Liver (tissue), 9 donors: ENCODE measurements around the gene ATP6V0D1. TPM values are rescaled to one million over a fixed set of nuclear protein-coding genes. Genes with fewer than 3 reads are reported as not detected.

Experiments
- DNase-seq: peaks from one replicate; pipeline ENCODE4 v3.0.0-alpha.2; 2017; ENCODE audit warnings: low spot score
- H3K27ac ChIP-seq, 2 donors: one replicate each; pipeline ENCODE4 v1.7.0; 2013; ENCODE audit warnings: inconsistent platforms in 2 of 2, low read length in 2 of 2, control low read depth in 1 of 2, low read depth in 1 of 2, mild to moderate bottlenecking in 1 of 2
- H3K27me3 ChIP-seq, 4 donors: one replicate each; pipeline versions ENCODE4 v1.6.1 to v1.7.0; 2013; ENCODE audit warnings: low read length in 3 of 4, inconsistent platforms in 1 of 4, mild to moderate bottlenecking in 1 of 4, moderate library complexity in 1 of 4; ENCODE audit not compliant: control insufficient read depth in 4 of 4, insufficient read depth in 4 of 4
- H3K36me3 ChIP-seq, 4 donors: one replicate each; pipeline versions ENCODE4 v1.6.1 to v1.7.0; 2013; ENCODE audit warnings: low read length in 3 of 4, mild to moderate bottlenecking in 3 of 4, low read depth in 1 of 4, moderate library complexity in 1 of 4; ENCODE audit not compliant: control insufficient read depth in 4 of 4, insufficient read depth in 3 of 4
- H3K4me1 ChIP-seq, 4 donors: one replicate each; pipeline versions ENCODE4 v1.6.1 to v1.7.0; 2013; ENCODE audit warnings: low read length in 3 of 4, mild to moderate bottlenecking in 3 of 4, moderate library complexity in 1 of 4; ENCODE audit not compliant: control insufficient read depth in 4 of 4, insufficient read depth in 4 of 4
- H3K4me3 ChIP-seq, 3 donors: one replicate each; pipeline versions ENCODE4 v1.6.1 to v1.7.0; 2013; ENCODE audit warnings: low read length in 3 of 3, control low read depth in 1 of 3, low read depth in 1 of 3, mild to moderate bottlenecking in 1 of 3
- H3K9ac ChIP-seq, 2 donors: one replicate each; pipeline ENCODE4 v1.7.0; 2013; ENCODE audit warnings: low read length in 2 of 2, mild to moderate bottlenecking in 2 of 2, moderate library complexity in 2 of 2, control low read depth in 1 of 2, low read depth in 1 of 2
- H3K9me3 ChIP-seq, 4 donors: one replicate each; pipeline versions ENCODE4 v1.6.1 to v1.7.0; 2013; ENCODE audit warnings: low read length in 3 of 4; ENCODE audit not compliant: control insufficient read depth in 4 of 4
- EGR1 ChIP-seq, 2 donors: IDR thresholded peaks; 2 replicates each; pipeline ENCODE4 v1.6.1; 2016 to 2018; ENCODE audit warnings: antibody characterized with exemption in 2 of 2, low read depth in 2 of 2
- FOXA1 ChIP-seq: IDR thresholded peaks from 2 replicates; pipeline ENCODE4 v1.6.1; 2016; ENCODE audit warnings: antibody characterized with exemption
- FOXA2 ChIP-seq: IDR thresholded peaks from 2 replicates; pipeline ENCODE4 v1.6.1; 2016; ENCODE audit warnings: antibody characterized with exemption
- GABPA ChIP-seq, 2 donors: IDR thresholded peaks in 1 of 2; conservative IDR thresholded peaks in 1 of 2; 2 replicates each; pipeline ENCODE4 v1.6.1; 2016; ENCODE audit warnings: antibody characterized with exemption in 2 of 2, mild to moderate bottlenecking in 1 of 2, moderate library complexity in 1 of 2
- HNF4A ChIP-seq, 2 donors: conservative IDR thresholded peaks; 2 replicates each; pipeline ENCODE4 v1.6.1; 2016; ENCODE audit warnings: antibody characterized with exemption in 2 of 2, mild to moderate bottlenecking in 2 of 2
- HNF4G ChIP-seq: IDR thresholded peaks from 2 replicates; pipeline ENCODE4 v1.6.1; 2016; ENCODE audit warnings: antibody characterized with exemption
- JUND ChIP-seq, 2 donors: IDR thresholded peaks; 2 replicates each; pipeline ENCODE4 v1.6.1; 2016; ENCODE audit warnings: antibody characterized with exemption in 2 of 2
- NR2F2 ChIP-seq: IDR thresholded peaks from 2 replicates; pipeline ENCODE4 v1.6.1; 2016; ENCODE audit warnings: antibody characterized with exemption
- RAD21 ChIP-seq, 2 donors: IDR thresholded peaks; 2 replicates each; pipeline ENCODE4 v1.6.1; 2016; ENCODE audit warnings: antibody characterized with exemption in 2 of 2, mild to moderate bottlenecking in 2 of 2
- RXRA ChIP-seq, 2 donors: IDR thresholded peaks; 2 replicates each; pipeline ENCODE4 v1.6.1; 2017 to 2018; ENCODE audit warnings: antibody characterized with exemption in 2 of 2, mild to moderate bottlenecking in 1 of 2
- SP1 ChIP-seq: IDR thresholded peaks from 2 replicates; pipeline ENCODE4 v1.6.1; 2018; ENCODE audit warnings: antibody characterized with exemption, mild to moderate bottlenecking
- TAF1 ChIP-seq: conservative IDR thresholded peaks from 2 replicates; pipeline ENCODE4 v1.6.1; 2016; ENCODE audit warnings: antibody characterized with exemption, mild to moderate bottlenecking
- YY1 ChIP-seq: IDR thresholded peaks from 2 replicates; pipeline ENCODE4 v1.6.1; 2016; ENCODE audit warnings: antibody characterized with exemption, mild to moderate bottlenecking
- WGBS: extraction: QIAGEN DNeasy Blood & Tissue Kit; methylation state at CpG from one replicate; pipeline ENCODE4 v1.1.7; 2013; 5-methylcytosine and 5-hydroxymethylcytosine counted together
- polyA plus RNA-seq, 2 donors: library from polyadenylated mRNA; stranded (reverse) in 1 of 2; unstranded in 1 of 2; fragments of 200-250 nt in 1 of 2; fragments of >200 nt in 1 of 2; fragmentation: Nextera tagmentation in 1 of 2; extraction: Ambion mirVana in 1 of 2; gene quantifications; one replicate each; pipeline versions ENCODE4 v1.2.1 to v1.2.3, GENCODE V29; 2013 to 2015
- total RNA-seq, 2 donors: library from RNA; depleted of rRNA; stranded (reverse); fragments of >200 nt; gene quantifications; one replicate each; pipeline ENCODE4 v1.2.3, GENCODE V29; 2014
- TF ChIP-seq, protein P1 (sequence below): IDR thresholded peaks from 2 replicates; pipeline ENCODE4 v1.6.1; 2016; ENCODE audit warnings: antibody characterized with exemption, mild to moderate bottlenecking
- TF ChIP-seq, protein P2 (sequence below): IDR thresholded peaks from 2 replicates; pipeline ENCODE4 v1.6.1; 2016; ENCODE audit warnings: antibody characterized with exemption
- TF ChIP-seq, protein P3 (sequence below): fragments of 150-350 bp; IDR thresholded peaks from 2 replicates; pipeline ENCODE4 v1.5.1; 2017; ENCODE audit warnings: improper control_type of control experiment, low read depth, low read length; ENCODE audit not compliant: missing input control
- TF ChIP-seq, protein P4 (sequence below): IDR thresholded peaks from 2 replicates; pipeline ENCODE4 v1.6.1; 2016; ENCODE audit warnings: antibody characterized with exemption
- donor health status: healthy.
- donor health status: healthy.
- donor health status: healthy.
- donor health status: healthy.
- donor health status: healthy.

The ATP6V0D1 gene
- total and polyA plus RNA-seq, 4 donors = 47.6 to 80.2 (median 66.6) TPM

- Histone ChIP-seq H3K9ac (no peak overlapping the region), H3K27ac (no peak overlapping the region), H3K4me3 (no peak overlapping the region), H3K27me3 (no peaks in the 10 kb centered on the region), H3K36me3 (peaks cover 0 to 21% (median 10%) of the 10 kb centered on the region in 4 donors), H3K9me3 (no peaks in the 10 kb centered on the region), H3K4me1 (peaks cover 7 to 21% (median 16%) of the 10 kb centered on the region in 4 donors)
- no peak for TF ChIP-seq NR2F2
- TF ChIP-seq RAD21 (IDR thresholded peaks at IDR 0.05) = no peak
- no peak for TF ChIP-seq YY1
- no peak for TF ChIP-seq JUND (IDR thresholded peaks at IDR 0.05)
- TF ChIP-seq, protein P1, sequence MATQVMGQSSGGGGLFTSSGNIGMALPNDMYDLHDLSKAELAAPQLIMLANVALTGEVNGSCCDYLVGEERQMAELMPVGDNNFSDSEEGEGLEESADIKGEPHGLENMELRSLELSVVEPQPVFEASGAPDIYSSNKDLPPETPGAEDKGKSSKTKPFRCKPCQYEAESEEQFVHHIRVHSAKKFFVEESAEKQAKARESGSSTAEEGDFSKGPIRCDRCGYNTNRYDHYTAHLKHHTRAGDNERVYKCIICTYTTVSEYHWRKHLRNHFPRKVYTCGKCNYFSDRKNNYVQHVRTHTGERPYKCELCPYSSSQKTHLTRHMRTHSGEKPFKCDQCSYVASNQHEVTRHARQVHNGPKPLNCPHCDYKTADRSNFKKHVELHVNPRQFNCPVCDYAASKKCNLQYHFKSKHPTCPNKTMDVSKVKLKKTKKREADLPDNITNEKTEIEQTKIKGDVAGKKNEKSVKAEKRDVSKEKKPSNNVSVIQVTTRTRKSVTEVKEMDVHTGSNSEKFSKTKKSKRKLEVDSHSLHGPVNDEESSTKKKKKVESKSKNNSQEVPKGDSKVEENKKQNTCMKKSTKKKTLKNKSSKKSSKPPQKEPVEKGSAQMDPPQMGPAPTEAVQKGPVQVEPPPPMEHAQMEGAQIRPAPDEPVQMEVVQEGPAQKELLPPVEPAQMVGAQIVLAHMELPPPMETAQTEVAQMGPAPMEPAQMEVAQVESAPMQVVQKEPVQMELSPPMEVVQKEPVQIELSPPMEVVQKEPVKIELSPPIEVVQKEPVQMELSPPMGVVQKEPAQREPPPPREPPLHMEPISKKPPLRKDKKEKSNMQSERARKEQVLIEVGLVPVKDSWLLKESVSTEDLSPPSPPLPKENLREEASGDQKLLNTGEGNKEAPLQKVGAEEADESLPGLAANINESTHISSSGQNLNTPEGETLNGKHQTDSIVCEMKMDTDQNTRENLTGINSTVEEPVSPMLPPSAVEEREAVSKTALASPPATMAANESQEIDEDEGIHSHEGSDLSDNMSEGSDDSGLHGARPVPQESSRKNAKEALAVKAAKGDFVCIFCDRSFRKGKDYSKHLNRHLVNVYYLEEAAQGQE = no peak
- no peak for TF ChIP-seq TAF1
- no peak for TF ChIP-seq GABPA (IDR thresholded peaks at IDR 0.05 in 1 of 2, conservative IDR thresholded peaks at IDR 0.05 in 1 of 2)
- TF ChIP-seq SP1 = no peak
- no peak for TF ChIP-seq EGR1 (IDR thresholded peaks at IDR 0.05; ENCODE audit: low read depth in 2 of 2)
- no peak for TF ChIP-seq HNF4G
- TF ChIP-seq, protein P2, sequence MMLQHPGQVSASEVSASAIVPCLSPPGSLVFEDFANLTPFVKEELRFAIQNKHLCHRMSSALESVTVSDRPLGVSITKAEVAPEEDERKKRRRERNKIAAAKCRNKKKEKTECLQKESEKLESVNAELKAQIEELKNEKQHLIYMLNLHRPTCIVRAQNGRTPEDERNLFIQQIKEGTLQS = no peak
- TF ChIP-seq HNF4A (conservative IDR thresholded peaks at IDR 0.05) = no peak
- no peak for TF ChIP-seq FOXA1
- TF ChIP-seq, protein P3, sequence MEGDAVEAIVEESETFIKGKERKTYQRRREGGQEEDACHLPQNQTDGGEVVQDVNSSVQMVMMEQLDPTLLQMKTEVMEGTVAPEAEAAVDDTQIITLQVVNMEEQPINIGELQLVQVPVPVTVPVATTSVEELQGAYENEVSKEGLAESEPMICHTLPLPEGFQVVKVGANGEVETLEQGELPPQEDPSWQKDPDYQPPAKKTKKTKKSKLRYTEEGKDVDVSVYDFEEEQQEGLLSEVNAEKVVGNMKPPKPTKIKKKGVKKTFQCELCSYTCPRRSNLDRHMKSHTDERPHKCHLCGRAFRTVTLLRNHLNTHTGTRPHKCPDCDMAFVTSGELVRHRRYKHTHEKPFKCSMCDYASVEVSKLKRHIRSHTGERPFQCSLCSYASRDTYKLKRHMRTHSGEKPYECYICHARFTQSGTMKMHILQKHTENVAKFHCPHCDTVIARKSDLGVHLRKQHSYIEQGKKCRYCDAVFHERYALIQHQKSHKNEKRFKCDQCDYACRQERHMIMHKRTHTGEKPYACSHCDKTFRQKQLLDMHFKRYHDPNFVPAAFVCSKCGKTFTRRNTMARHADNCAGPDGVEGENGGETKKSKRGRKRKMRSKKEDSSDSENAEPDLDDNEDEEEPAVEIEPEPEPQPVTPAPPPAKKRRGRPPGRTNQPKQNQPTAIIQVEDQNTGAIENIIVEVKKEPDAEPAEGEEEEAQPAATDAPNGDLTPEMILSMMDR = no peak
- no peak for TF ChIP-seq RXRA (IDR thresholded peaks at IDR 0.05)
- no peak for DNase-seq
- WGBS = 96% methylated on average over 23 of the region's 23 CpGs
These were observed 44.2 kb downstream of the ATP6V0D1 start for GRCh38 chr16:67436640-67437193.

DNA sequence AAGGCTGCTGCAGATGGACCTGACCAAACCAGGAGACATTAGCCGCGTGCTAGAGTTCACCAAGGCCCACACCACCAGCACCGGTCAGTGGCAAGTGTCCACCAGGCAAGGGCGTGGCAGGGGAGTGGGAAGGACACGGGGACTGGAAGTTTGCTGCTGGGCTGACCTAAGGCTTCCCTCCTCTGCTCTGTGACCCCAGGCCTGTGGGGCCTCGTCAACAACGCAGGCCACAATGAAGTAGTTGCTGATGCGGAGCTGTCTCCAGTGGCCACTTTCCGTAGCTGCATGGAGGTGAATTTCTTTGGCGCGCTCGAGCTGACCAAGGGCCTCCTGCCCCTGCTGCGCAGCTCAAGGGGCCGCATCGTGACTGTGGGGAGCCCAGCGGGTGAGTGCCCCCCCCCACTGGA lies 45.2 kb downstream of the ATP6V0D1 start:
- no peaks in the 10 kb centered on the region for H3K27me3 ChIP-seq
- H3K36me3 ChIP-seq = peaks cover 0 to 21% (median 10%) of the 10 kb centered on the region in 4 donors
- 97% methylated on average over 16 of the region's 16 CpGs for WGBS
- no peak overlapping the region for H3K4me3 ChIP-seq
- no peaks in the 10 kb centered on the region for H3K9me3 ChIP-seq
- H3K9ac ChIP-seq = no peak overlapping the region
- DNase-seq = no peak
- peaks cover 9 to 17% (median 15%) of the 10 kb centered on the region in 4 donors for H3K4me1 ChIP-seq
- H3K27ac ChIP-seq = peak overlapping the region in 1 of 2 donors; percentile 28
- TF ChIP-seq RXRA (IDR thresholded peaks at IDR 0.05) (no peak), YY1 (no peak), FOXA2 (no peak), JUND (IDR thresholded peaks at IDR 0.05) (no peak), HNF4A (conservative IDR thresholded peaks at IDR 0.05) (no peak), GABPA (IDR thresholded peaks at IDR 0.05 in 1 of 2, conservative IDR thresholded peaks at IDR 0.05 in 1 of 2) (no peak)
- TF ChIP-seq, protein P1 = no peak
- TF ChIP-seq, protein P4, sequence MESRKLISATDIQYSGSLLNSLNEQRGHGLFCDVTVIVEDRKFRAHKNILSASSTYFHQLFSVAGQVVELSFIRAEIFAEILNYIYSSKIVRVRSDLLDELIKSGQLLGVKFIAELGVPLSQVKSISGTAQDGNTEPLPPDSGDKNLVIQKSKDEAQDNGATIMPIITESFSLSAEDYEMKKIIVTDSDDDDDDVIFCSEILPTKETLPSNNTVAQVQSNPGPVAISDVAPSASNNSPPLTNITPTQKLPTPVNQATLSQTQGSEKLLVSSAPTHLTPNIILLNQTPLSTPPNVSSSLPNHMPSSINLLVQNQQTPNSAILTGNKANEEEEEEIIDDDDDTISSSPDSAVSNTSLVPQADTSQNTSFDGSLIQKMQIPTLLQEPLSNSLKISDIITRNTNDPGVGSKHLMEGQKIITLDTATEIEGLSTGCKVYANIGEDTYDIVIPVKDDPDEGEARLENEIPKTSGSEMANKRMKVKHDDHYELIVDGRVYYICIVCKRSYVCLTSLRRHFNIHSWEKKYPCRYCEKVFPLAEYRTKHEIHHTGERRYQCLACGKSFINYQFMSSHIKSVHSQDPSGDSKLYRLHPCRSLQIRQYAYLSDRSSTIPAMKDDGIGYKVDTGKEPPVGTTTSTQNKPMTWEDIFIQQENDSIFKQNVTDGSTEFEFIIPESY = no peak
- TF ChIP-seq, protein P2 = no peak
